Panc1 (cell line): ENCODE results near the gene PNRC1. TPM values are rescaled to one million over a fixed set of nuclear protein-coding genes. Genes with fewer than 3 reads are reported as not detected.

Experiments used
- ATAC-seq: fragments of 200-7000 bp; cut with Tn5 transposase; 2 replicates; pipeline ENCODE4 v1.9.1; 2020; ENCODE audit warnings: mild to moderate bottlenecking, moderate library complexity
- BruUV-seq: library from RNA; stranded (reverse); fragments of 400-500 nt; replicated peaks from 2 replicates; lab custom pipeline; 2021; lab: Mats Ljungman, UMichigan
- CTCF ChIA-PET: fragments of 300-600 bp; sonication (Branson Sonifier 250); formaldehyde crosslinking; loops from one replicate; lab custom pipeline; 2022; ENCODE audit warnings: antibody characterized with exemption; lab: Charles Lee
- POLR2A ChIA-PET: fragments of 300-600 bp; sonication (Branson Sonifier 250); formaldehyde crosslinking; loops from one replicate; lab custom pipeline; 2022; ENCODE audit warnings: antibody characterized with exemption; lab: Charles Lee
- DNase-seq: peaks from one replicate; pipeline ENCODE4 v3.0.0-alpha.2; 2010; ENCODE audit warnings: low read depth, low spot score
- H3K27ac ChIP-seq: 2 replicates; pipeline ENCODE4 v1.5.1; 2011; ENCODE audit warnings: mild to moderate bottlenecking, low read length, inconsistent platforms
- H3K27me3 ChIP-seq: fragments of 200-500 bp; sonication (Bioruptor generic); 2 replicates; pipeline ENCODE4 v1.6.0; 2014; ENCODE audit warnings: low read length, inconsistent platforms; ENCODE audit not compliant: control insufficient read depth, insufficient read depth
- H3K36me3 ChIP-seq: fragments of 200-500 bp; sonication (Bioruptor generic); 2 replicates; pipeline ENCODE4 v1.5.1; 2014; ENCODE audit warnings: inconsistent platforms, mild to moderate bottlenecking, low read length, moderate library complexity; ENCODE audit not compliant: control insufficient read depth, insufficient read depth
- H3K4me1 ChIP-seq: 2 replicates; pipeline ENCODE4 v1.5.1; 2011; ENCODE audit warnings: inconsistent platforms, mild to moderate bottlenecking, low read length, moderate library complexity; ENCODE audit not compliant: control insufficient read depth, insufficient read depth
- H3K4me3 ChIP-seq, 2 experiments: 2 replicates each; pipeline ENCODE4 v1.5.1; 2011 to 2012; ENCODE audit warnings: low read depth in 2 of 2, low read length in 2 of 2, mild to moderate bottlenecking in 2 of 2, inconsistent platforms in 1 of 2, moderate library complexity in 1 of 2
- H3K9me3 ChIP-seq: fragments of 200-500 bp; sonication (Bioruptor generic); 2 replicates; pipeline ENCODE4 v1.5.1; 2014; ENCODE audit warnings: low read depth, mild to moderate bottlenecking, inconsistent platforms, low read length, moderate library complexity; ENCODE audit not compliant: control insufficient read depth, insufficient read depth
- POLR2AphosphoS5 ChIP-seq: IDR thresholded peaks from 2 replicates; pipeline ENCODE4 v1.6.1; 2012; ENCODE audit warnings: mild to moderate bottlenecking, low read depth, low read length, moderate library complexity
- SIN3A ChIP-seq: IDR thresholded peaks from 2 replicates; pipeline ENCODE4 v1.6.1; 2012; ENCODE audit warnings: low read depth, mild to moderate bottlenecking, low read length, moderate library complexity, borderline replicate concordance; ENCODE audit not compliant: insufficient read depth
- TCF7L2 ChIP-seq: IDR thresholded peaks from 2 replicates; pipeline ENCODE4 v1.6.1; 2011; ENCODE audit warnings: mild to moderate bottlenecking, low read depth, low read length, inconsistent platforms
- in situ Hi-C: cut with HindIII; loops from 2 replicates; pipeline ENCODE4 v1.10.0; 2016; ENCODE audit warnings: low sequenced_read_pairs, low pct_unique_long_range_greater_than_20kb
- intact Hi-C: fragments of 100-400 bp; cut with micrococcal nuclease; formaldehyde crosslinking; loops from one replicate; pipeline ENCODE4 v1.10.0; 2022; ENCODE audit not compliant: unreplicated experiment
- total RNA-seq: library from RNA; stranded (reverse); gene quantifications from one replicate; pipeline ENCODE4 v1.2.1, GENCODE V29; 2021; ENCODE audit not compliant: unreplicated experiment
- TF ChIP-seq, protein P1 (sequence below), 2 experiments: IDR thresholded peaks; 2 replicates each; pipeline ENCODE4 v1.6.1; 2011 to 2012; ENCODE audit warnings: low read depth in 2 of 2, control low read depth in 1 of 2, low read length in 1 of 2, mild to moderate bottlenecking in 1 of 2, moderate library complexity in 1 of 2; ENCODE audit not compliant: insufficient read depth in 1 of 2
- TF ChIP-seq, protein P2 (sequence below): fragments of 450-650 bp; IDR thresholded peaks from 2 replicates; pipeline ENCODE4 v1.5.1; 2017; ENCODE audit warnings: mild to moderate bottlenecking

The PNRC1 gene
- total RNA-seq, 1 experiment from 2014 or later = 63.5 TPM

DNA sequence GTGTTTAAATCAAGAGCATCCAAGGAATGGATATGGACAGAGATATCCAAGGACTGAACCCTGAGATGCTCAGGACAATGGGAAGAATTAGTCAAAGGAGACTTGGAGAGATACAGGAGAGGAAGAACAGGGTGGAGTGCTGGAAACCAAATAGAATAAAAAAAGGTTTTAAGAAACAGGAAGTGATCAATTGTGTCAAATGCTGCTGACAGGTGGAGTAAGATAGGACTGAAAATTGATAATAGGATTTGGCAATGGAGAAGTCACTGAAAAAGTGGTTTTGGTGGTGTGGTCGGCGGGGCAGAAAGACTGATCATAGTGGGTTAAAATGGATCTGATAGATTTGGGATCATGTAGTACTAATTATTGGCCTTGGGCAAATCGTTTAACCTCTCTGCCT, 37.9 kb upstream of the PNRC1 start:
- ChIA-PET POLR2A (no interaction called here), CTCF (interaction anchor here (0.6 kb wide), 1 partner anchor 564 kb away, joined by 9 read pairs; no protein-coding TSS in a partner anchor)
- Histone ChIP-seq H3K27me3 (no peaks in the 10 kb centered on the region), H3K4me1 (no peaks in the 10 kb centered on the region), H3K4me3 (no peak overlapping the region), H3K36me3 (no peaks in the 10 kb centered on the region), H3K9me3 (no peaks in the 10 kb centered on the region; the same call in 1 of the 2 replicates), H3K27ac (no peak overlapping the region)
- intact Hi-C loops = no loop called here
- no TSS peak for BruUV-seq
- in situ Hi-C loops = no loop called here
- TF ChIP-seq TCF7L2 (no peak), POLR2AphosphoS5 (no peak), SIN3A (no peak)
- TF ChIP-seq, protein P1, sequence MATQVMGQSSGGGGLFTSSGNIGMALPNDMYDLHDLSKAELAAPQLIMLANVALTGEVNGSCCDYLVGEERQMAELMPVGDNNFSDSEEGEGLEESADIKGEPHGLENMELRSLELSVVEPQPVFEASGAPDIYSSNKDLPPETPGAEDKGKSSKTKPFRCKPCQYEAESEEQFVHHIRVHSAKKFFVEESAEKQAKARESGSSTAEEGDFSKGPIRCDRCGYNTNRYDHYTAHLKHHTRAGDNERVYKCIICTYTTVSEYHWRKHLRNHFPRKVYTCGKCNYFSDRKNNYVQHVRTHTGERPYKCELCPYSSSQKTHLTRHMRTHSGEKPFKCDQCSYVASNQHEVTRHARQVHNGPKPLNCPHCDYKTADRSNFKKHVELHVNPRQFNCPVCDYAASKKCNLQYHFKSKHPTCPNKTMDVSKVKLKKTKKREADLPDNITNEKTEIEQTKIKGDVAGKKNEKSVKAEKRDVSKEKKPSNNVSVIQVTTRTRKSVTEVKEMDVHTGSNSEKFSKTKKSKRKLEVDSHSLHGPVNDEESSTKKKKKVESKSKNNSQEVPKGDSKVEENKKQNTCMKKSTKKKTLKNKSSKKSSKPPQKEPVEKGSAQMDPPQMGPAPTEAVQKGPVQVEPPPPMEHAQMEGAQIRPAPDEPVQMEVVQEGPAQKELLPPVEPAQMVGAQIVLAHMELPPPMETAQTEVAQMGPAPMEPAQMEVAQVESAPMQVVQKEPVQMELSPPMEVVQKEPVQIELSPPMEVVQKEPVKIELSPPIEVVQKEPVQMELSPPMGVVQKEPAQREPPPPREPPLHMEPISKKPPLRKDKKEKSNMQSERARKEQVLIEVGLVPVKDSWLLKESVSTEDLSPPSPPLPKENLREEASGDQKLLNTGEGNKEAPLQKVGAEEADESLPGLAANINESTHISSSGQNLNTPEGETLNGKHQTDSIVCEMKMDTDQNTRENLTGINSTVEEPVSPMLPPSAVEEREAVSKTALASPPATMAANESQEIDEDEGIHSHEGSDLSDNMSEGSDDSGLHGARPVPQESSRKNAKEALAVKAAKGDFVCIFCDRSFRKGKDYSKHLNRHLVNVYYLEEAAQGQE (IDR thresholded peaks at IDR 0.05; ENCODE audit: insufficient read depth in 1 of 2, low read depth in 2 of 2, low read length in 1 of 2) = no peak
- TF ChIP-seq, protein P2, sequence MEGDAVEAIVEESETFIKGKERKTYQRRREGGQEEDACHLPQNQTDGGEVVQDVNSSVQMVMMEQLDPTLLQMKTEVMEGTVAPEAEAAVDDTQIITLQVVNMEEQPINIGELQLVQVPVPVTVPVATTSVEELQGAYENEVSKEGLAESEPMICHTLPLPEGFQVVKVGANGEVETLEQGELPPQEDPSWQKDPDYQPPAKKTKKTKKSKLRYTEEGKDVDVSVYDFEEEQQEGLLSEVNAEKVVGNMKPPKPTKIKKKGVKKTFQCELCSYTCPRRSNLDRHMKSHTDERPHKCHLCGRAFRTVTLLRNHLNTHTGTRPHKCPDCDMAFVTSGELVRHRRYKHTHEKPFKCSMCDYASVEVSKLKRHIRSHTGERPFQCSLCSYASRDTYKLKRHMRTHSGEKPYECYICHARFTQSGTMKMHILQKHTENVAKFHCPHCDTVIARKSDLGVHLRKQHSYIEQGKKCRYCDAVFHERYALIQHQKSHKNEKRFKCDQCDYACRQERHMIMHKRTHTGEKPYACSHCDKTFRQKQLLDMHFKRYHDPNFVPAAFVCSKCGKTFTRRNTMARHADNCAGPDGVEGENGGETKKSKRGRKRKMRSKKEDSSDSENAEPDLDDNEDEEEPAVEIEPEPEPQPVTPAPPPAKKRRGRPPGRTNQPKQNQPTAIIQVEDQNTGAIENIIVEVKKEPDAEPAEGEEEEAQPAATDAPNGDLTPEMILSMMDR = no peak
- DNase-seq = no peak
- no peak for ATAC-seq

DNA sequence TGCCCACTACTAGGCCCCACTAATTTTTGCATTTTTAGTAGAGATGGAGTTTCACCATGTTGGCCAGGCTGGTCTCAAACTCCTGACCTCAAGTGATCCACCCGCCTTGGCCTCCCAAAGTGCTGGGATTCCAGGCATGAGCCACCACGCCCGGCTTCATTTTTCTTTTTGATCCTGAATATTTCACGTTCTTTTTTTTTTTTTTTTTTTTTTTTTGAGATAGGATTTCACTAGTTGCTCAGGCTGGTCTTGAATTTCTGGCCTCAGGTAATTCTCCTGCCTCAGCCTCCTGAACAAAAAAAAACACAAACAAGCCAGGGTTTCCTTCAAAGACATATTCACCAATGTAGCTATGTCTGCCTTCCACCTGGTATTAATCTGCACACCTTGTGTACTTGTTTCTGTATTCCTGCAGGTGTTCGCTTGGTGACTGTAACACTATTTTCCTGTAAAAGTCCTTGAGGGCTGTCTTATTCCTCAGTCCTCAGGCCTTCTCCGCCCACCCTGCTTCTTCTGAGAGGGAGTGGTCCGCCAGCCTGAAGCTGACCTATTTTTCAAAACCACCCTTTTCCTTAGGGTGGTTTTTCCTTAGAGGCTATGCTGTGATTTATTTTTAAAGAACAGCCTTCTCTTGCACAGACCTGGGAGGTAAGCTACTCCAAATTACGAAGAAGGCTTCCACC, 36.1 kb upstream of the PNRC1 start:
- intact Hi-C loops (no loop called here), in situ Hi-C loops (no loop called here)
- Histone ChIP-seq H3K27me3 (no peaks in the 10 kb centered on the region), H3K9me3 (no peaks in the 10 kb centered on the region), H3K36me3 (no peaks in the 10 kb centered on the region), H3K27ac (no peak overlapping the region), H3K4me1 (no peaks in the 10 kb centered on the region), H3K4me3 (no peak overlapping the region)
- BruUV-seq = no TSS peak
- POLR2A ChIA-PET = no interaction called here
- ATAC-seq = no peak
- no peak for DNase-seq
- CTCF ChIA-PET = interaction anchor here (0.6 kb wide), 1 partner anchor 895 kb away, joined by 6 read pairs; no protein-coding TSS in a partner anchor
- no peak for TF ChIP-seq SIN3A
- no peak for TF ChIP-seq TCF7L2

DNA sequence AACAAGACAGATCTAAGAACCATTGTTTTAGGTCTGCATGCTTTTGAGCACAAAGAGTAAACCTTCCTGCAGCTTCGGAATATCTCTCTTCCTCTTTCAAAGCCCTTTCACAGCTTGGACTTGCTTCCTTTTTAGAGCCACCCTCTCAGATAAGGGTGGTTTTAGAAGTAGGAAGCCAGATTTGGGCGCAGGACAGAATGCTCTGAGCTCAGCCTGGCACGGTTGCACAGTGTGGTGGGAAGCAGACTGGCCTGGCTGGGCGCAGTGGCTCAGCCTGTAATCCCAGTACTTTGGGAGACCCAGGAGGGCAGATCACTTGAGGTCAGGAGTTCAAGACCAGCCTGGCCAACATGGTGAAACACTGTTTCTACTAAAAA, 35.6 kb upstream of the PNRC1 start:
- CTCF ChIA-PET = no interaction called here
- no peaks in the 10 kb centered on the region for H3K4me1 ChIP-seq
- no peaks in the 10 kb centered on the region for H3K27me3 ChIP-seq
- H3K36me3 ChIP-seq = no peaks in the 10 kb centered on the region
- H3K27ac ChIP-seq = no peak overlapping the region
- DNase-seq (no peak), ATAC-seq (no peak)
- H3K4me3 ChIP-seq = no peak overlapping the region
- POLR2A ChIA-PET = no interaction called here
- no peaks in the 10 kb centered on the region for H3K9me3 ChIP-seq
- in situ Hi-C loops (no loop called here), intact Hi-C loops (no loop called here)
- TF ChIP-seq, protein P1 (IDR thresholded peaks at IDR 0.05; ENCODE audit: insufficient read depth in 1 of 2, low read depth in 2 of 2, low read length in 1 of 2) = no peak
- TF ChIP-seq POLR2AphosphoS5 (no peak), TCF7L2 (no peak), SIN3A (no peak)
- TF ChIP-seq, protein P2 = no peak
- no TSS peak for BruUV-seq
